ENCODE data around the gene TBC1D10A.

TBC1D10A gene

DNA sequence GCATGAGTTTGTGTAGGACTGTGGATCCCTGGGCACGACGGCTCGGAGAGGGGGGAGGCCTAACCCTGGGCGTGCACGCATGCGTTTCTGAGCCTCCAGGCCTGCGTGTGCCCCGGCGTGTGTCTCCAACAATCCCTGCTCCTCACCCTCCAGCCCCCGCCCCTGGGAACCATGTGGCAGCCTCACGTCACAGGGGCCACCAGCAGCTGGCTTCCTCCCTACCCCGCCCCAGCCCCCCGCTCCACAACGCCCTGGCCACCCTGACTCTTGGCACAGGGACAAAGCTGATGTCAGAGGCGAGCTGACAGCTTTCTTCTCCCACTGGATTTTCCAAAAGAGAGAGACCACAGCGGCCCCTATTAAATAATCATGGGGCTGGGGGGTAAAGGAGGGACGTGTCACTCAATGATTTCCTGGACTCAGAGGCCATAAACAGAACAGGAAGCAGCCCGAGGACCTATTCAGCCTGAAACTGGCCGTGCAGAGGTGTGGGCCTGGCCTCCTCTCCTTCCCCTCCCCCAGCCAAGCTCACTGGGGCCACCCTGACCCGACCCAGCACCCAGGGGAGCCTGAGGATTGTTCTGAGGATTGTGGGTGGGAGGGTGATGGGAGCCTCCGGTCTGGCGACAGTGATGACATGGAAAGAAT, 73.4 kb downstream of the TBC1D10A start:
- TF ChIP-seq, protein P1, sequence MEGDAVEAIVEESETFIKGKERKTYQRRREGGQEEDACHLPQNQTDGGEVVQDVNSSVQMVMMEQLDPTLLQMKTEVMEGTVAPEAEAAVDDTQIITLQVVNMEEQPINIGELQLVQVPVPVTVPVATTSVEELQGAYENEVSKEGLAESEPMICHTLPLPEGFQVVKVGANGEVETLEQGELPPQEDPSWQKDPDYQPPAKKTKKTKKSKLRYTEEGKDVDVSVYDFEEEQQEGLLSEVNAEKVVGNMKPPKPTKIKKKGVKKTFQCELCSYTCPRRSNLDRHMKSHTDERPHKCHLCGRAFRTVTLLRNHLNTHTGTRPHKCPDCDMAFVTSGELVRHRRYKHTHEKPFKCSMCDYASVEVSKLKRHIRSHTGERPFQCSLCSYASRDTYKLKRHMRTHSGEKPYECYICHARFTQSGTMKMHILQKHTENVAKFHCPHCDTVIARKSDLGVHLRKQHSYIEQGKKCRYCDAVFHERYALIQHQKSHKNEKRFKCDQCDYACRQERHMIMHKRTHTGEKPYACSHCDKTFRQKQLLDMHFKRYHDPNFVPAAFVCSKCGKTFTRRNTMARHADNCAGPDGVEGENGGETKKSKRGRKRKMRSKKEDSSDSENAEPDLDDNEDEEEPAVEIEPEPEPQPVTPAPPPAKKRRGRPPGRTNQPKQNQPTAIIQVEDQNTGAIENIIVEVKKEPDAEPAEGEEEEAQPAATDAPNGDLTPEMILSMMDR (IDR thresholded peaks at IDR 0.05; ENCODE audit: low read depth, low read length), result no peak
- H3K4me3 ChIP-seq (ENCODE audit: low read depth, low read length), result no peak overlapping the region

DNA sequence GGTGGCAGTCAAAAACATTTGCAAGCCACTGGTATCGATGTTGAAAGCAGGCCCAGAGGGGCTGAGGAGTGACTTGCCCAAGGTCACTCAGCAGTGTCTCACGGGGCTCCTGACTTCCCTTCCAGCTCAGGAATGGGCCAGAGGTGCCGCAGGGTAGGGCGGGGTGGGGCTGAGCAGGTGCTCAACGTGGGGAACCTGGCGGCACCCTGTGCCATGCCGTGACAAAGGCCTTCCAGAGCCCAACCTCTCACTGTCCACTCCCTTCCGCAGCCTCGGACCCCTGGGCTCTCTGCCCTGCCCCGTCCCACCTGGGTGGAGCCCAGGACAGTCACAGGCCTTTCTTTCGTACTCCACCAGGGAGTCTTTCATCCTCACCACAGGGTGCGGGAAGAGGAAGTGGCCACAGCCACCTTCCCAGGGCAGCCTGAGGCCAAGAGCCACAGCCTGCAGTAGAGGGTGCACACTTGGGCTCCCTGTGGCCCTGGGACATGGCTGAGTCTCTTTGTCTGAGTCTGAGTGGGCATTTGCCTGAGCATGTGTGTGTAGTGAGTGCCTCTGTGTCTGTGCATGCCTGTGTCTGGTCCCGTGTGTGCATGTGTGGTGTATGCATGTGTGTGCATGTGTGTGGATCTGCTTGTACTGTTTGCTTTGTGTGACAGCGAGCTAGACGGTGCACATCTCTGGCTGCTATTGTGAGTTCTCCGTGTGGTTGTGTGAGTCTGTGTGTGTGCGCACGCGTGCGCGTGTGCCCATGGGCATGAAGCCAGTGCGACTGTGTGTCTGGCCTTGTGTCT, 74.1 kb downstream of the TBC1D10A start:
- no peak overlapping the region for H3K4me3 ChIP-seq (ENCODE audit: low read depth, low read length)
- TF ChIP-seq, protein P1 (IDR thresholded peaks at IDR 0.05; ENCODE audit: low read depth, low read length), result no peak

DNA sequence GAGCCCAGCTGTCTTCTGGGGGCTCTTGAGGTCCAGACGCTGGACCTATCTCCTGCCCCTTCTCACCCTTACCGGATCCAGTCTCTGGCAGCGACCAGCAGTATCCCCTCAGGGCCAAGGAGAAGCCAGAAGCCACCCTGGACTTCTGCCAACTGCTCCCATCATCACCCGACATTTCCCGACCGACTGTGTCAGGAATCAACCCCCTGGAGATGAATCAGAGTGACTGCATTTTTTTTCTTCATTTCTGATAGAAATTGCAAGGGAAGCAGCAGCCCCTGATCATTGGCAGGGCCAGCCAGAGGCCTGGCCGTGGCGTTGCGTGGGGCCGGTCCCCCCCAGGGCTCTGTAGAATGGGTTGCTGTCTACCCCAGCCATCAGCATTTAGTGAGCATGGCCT, 75.0 kb downstream of the TBC1D10A start:
- TF ChIP-seq, protein P1 (IDR thresholded peaks at IDR 0.05; ENCODE audit: low read depth, low read length), result no peak
- no peak overlapping the region for H3K4me3 ChIP-seq (ENCODE audit: low read depth, low read length)

DNA sequence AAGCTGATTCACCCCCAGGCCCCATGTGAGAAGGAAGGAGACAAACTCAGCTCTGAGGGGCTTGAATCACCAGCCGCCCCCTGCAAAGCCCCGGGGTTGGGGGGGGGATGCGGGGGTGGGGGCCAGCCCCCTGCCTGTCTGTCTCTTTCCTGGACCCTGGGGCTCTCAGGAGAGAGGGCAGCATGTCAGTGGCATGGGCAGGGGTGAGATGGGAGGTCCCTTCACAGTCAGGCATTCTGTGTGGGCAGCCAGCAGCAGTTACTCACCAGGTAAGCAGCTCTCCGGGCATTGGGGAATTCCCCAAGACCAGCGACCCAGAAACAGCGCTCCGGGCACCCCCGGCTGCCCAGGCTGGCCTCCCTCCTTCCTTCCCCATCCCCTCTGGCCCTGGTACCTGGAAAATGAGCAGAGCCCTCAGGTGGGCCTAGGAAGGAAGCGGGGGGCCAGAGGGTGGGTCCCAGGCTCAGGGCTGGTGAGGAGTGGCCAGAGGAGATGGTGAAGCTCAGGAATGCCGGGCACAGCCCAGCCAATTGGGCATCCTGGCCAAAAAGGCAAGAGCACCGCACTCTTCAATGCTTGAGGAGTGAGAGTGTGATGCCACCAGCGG, 76.0 kb downstream of the TBC1D10A start:
- H3K4me3 ChIP-seq (ENCODE audit: low read depth, low read length), result no peak overlapping the region
- TF ChIP-seq, protein P1 (IDR thresholded peaks at IDR 0.05; ENCODE audit: low read depth, low read length), result no peak

DNA sequence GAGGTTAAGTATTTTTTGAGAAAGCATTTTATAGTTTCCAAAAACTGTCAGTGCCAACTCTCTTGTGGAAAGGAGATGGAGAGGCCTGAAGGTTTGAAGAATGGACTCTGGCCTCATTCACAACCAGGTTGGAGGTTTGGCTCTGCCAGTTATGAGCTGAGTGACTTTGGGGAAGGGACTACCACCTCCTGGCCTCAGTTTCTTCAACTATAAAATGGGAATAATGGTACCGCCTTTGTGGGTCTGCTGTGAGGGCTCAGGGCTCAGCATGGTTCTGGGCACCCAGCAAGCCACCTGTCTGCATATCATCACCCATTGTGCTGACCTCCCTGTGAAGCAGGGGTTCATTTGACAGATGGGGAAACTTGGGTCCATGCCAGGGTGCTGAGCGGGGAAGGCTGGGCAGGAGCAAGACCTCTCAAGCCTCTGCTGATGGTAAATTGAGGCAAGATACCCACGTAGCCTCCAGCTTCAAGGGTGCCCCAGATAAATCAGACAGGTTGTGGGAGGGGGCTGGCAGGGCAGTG, 76.6 kb downstream of the TBC1D10A start:
- TF ChIP-seq, protein P1 (IDR thresholded peaks at IDR 0.05; ENCODE audit: low read depth, low read length), result no peak
- no peak overlapping the region for H3K4me3 ChIP-seq (ENCODE audit: low read depth, low read length)

DNA sequence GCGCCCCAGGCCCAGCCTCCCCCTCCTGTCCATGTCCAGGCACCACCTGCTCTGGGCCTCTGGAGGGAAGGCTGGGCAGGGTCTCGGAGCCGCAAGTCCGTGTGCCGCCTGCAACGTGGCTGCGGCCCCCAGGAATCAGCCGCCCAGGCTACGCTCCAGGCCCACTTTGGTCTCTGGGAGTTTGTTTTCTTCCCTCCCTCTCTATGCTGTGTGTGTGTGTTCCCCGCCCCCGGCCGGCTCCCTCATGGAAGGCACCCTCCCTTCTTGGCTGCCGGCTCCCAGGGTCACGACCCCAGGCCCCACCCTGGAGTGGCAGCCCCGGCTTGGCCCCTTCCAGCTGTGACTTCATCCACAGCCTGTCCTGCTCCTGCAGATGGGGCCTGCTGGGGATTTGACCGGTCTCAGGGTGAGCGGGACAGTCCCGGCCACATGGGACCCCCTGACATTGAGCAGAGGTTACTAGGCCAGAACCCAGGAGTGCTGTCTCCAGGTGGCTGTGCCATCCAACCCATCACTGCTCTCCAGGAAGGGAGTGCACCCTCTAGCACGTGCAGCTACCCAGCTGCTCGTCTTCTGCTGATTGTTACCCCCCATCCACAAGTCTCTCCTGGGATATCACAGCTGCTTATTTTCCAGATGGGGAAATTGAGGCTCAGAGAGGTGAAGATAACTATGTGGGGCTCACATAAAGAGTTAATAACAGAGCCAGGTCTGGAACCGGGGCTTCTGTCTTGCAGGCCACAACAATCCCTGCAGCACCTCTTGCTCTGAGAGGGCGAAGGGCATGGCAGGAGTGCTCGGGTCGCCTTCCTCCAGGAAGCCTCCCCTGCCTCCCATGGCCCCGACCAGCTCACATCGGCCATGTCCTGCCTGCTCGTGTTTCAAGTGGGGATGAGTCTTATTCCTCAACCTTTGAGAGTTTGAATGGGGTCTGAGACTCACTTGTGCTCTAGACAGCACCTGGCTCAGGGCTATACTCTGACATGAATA, 77.4 kb downstream of the TBC1D10A start:
- H3K4me3 ChIP-seq (ENCODE audit: low read depth, low read length), result no peak overlapping the region
- TF ChIP-seq, protein P1 (IDR thresholded peaks at IDR 0.05; ENCODE audit: low read depth, low read length), result no peak

Data from WI38 (cell line).